Left lung (tissue), 10 donors: ENCODE measurements around the gene KCNK10. TPM values are rescaled to one million over a fixed set of nuclear protein-coding genes. Genes with fewer than 3 reads are reported as not detected.

ENCODE experiments used
- ATAC-seq: fragments of 200-7000 bp; cut with Tn5 transposase; one replicate; pipeline ENCODE4 v1.9.1; 2020; ENCODE audit warnings: moderate library complexity
- DNase-seq, 4 donors: peaks; one replicate each; pipeline ENCODE4 v3.0.0-alpha.2; 2013 to 2020
- H3K27ac ChIP-seq, 2 donors: fragments of 200-600 bp; sonication (generic) in 1 of 2; one replicate each; pipeline versions ENCODE4 v1.5.0 to v1.8.0; 2020 to 2021
- H3K27me3 ChIP-seq, 2 donors: fragments of 200-600 bp; sonication (generic) in 1 of 2; one replicate each; pipeline versions ENCODE4 v1.5.0 to v1.8.0; 2020 to 2021
- H3K36me3 ChIP-seq, 2 donors: fragments of 200-600 bp; sonication (generic) in 1 of 2; one replicate each; pipeline versions ENCODE4 v1.5.0 to v1.8.0; 2020 to 2021
- H3K4me1 ChIP-seq, 2 donors: fragments of 200-600 bp; one replicate each; pipeline ENCODE4 v1.8.0; 2021
- H3K4me3 ChIP-seq, 2 donors: fragments of 200-600 bp; sonication (generic) in 1 of 2; one replicate each; pipeline versions ENCODE4 v1.5.0 to v1.8.0; 2020 to 2021; ENCODE audit warnings: mild to moderate bottlenecking in 1 of 2
- H3K9me3 ChIP-seq, 2 donors: fragments of 200-600 bp; sonication (generic) in 1 of 2; one replicate each; pipeline versions ENCODE4 v1.5.0 to v1.8.0; 2020 to 2021
- intact Hi-C, 2 donors: fragments of 100-400 bp; cut with DNase I; formaldehyde crosslinking; loops; one replicate each; pipeline versions ENCODE4 v1.11.2 to v1.14.2; 2022
- polyA plus RNA-seq, 6 donors: library from polyadenylated mRNA; unstranded; fragments of 120-200 nt; gene quantifications; one replicate each; pipeline ENCODE4 v1.2.1, GENCODE V29; 2013; ENCODE audit not compliant: insufficient read length in 6 of 6
- total RNA-seq, 2 donors: library from RNA; stranded (reverse); fragmentation: NEBNext Ultra II Directional; extraction: Animal tissue kit (Norgen Biotek cat#: 25700); gene quantifications; one replicate each; pipeline ENCODE4 v1.2.1, GENCODE V29; 2021
- TF ChIP-seq, protein P1 (sequence below), 2 donors: fragments of 200-600 bp; sonication (generic) in 1 of 2; IDR thresholded peaks; one replicate each; pipeline versions ENCODE4 v1.5.0 to v1.8.0; 2021; ENCODE audit warnings: antibody characterized with exemption in 2 of 2
- donor health status: DM: no; HTN: yes; CAD: no.
- donor health status: DM: no; HTN: no; CAD: no.

KCNK10 gene
- total and polyA plus RNA-seq, 8 donors = 0.13 to 0.21 (median 0.16) TPM; not detected in 2

DNA sequence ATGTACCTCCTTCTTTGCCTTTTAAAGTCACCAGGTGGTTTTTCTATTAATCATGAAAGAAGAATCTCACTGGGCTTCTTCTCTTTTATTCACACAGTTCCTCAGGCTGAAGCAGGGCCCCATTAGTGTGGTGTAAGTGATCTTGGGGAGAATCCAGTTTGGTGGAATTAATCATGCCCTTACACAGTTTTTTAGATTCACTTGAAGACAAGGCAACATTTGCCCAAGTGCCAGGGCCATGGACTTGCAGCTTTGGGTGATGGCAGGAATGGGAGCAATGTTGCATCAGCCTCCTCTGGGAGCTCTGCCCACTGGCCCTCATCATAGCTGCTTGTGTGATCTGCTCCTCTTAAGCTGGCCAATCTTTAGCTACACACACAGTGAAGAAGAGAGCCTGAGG is 33.8 kb downstream of the KCNK10 start:
- Histone ChIP-seq H3K36me3 (no peaks in the 10 kb centered on the region), H3K27me3 (no peaks in the 10 kb centered on the region), H3K27ac (no peak overlapping the region), H3K9me3 (peaks cover 0 to 4% of the 10 kb centered on the region in 2 donors), H3K4me1 (no peaks in the 10 kb centered on the region), H3K4me3 (no peak overlapping the region)
- TF ChIP-seq, protein P1, sequence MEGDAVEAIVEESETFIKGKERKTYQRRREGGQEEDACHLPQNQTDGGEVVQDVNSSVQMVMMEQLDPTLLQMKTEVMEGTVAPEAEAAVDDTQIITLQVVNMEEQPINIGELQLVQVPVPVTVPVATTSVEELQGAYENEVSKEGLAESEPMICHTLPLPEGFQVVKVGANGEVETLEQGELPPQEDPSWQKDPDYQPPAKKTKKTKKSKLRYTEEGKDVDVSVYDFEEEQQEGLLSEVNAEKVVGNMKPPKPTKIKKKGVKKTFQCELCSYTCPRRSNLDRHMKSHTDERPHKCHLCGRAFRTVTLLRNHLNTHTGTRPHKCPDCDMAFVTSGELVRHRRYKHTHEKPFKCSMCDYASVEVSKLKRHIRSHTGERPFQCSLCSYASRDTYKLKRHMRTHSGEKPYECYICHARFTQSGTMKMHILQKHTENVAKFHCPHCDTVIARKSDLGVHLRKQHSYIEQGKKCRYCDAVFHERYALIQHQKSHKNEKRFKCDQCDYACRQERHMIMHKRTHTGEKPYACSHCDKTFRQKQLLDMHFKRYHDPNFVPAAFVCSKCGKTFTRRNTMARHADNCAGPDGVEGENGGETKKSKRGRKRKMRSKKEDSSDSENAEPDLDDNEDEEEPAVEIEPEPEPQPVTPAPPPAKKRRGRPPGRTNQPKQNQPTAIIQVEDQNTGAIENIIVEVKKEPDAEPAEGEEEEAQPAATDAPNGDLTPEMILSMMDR (IDR thresholded peaks at IDR 0.05) = no peak
- intact Hi-C loops = no loop called here
- no peak for DNase-seq
- no peak for ATAC-seq

DNA sequence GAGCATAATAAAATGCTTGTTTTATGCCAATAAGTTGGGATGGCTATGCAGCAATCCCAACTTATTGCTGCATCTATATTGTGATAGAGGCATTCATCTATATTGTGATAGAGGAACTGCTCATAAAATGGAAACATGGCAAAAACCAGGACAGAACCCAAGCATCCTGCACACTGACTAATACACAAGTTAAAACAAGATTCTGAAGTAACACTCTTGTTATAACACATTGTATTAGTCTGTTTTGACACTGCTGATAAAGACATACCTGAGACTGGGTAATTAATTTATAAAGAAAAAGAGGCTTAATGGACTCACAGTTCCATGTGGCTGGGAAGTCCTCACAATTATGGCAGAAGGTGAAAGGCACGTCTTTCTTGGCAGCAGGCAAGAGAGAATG is 36.8 kb downstream of the KCNK10 start:
- Histone ChIP-seq H3K27me3 (no peaks in the 10 kb centered on the region), H3K4me1 (no peaks in the 10 kb centered on the region), H3K36me3 (no peaks in the 10 kb centered on the region), H3K27ac (no peak overlapping the region), H3K9me3 (peaks cover 0 to 4% of the 10 kb centered on the region in 2 donors), H3K4me3 (no peak overlapping the region)
- TF ChIP-seq, protein P1 (IDR thresholded peaks at IDR 0.05) = no peak
- no peak for DNase-seq
- intact Hi-C loops = no loop called here
- ATAC-seq = no peak

DNA sequence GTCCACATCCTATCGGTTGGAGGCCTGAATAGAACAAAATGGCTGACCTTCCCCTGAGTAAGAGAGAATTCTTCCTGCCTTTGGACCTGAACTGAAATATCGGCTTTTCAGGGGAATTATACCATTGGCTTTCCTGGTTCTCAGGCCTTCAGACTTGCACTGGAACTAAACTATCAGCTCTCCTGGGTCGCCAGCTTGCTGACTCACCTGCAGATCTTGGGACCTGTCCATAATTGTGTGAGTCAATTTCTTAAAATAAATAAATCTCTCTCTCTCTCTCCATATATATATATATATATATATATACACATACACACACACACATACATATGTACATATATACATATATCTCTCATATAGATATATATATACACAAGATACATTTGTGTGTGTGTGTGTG is 41.6 kb downstream of the KCNK10 start:
- Histone ChIP-seq H3K27ac (no peak overlapping the region), H3K4me3 (no peak overlapping the region), H3K4me1 (no peaks in the 10 kb centered on the region), H3K36me3 (no peaks in the 10 kb centered on the region), H3K9me3 (peaks cover 0 to 4% of the 10 kb centered on the region in 2 donors), H3K27me3 (peaks cover 0 to 4% of the 10 kb centered on the region in 2 donors)
- TF ChIP-seq, protein P1 (IDR thresholded peaks at IDR 0.05) = no peak
- DNase-seq (no peak), ATAC-seq (no peak)
- intact Hi-C loops = no loop called here

DNA sequence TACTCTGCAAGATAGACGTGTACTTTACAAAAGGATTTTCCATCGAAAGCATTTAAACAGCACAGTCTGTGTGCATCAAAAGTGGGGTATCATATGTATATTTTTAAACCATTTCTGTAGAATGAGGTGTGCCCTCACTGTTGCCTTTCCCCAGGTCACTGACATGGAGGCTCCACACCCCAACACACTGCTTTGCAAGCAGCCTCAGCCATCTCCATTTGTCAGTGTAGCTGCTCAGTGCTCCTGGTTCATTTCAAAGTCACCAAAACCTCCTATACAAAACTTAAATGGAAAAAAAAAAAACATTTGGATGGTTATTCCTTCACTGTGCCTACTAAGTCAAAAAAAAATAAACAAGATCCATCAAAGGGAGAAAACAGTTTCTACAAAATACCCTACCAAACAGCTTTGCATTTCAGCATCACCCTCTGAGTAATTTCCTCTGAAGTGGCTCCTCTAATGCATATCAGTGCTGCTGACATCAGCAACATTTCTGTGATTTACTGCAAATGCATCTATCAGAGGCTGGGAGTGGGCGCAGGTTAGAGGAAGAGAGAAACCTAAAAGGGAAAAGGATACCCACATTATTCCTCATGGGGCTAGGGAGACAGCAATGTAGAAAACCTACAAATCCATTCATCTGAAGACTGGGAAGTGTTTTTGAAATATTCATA is 46.0 kb downstream of the KCNK10 start:
- Histone ChIP-seq H3K4me3 (no peak overlapping the region), H3K27me3 (peaks cover 0 to 4% of the 10 kb centered on the region in 2 donors), H3K9me3 (no peaks in the 10 kb centered on the region), H3K4me1 (no peaks in the 10 kb centered on the region), H3K27ac (no peak overlapping the region), H3K36me3 (no peaks in the 10 kb centered on the region)
- DNase-seq = no peak
- TF ChIP-seq, protein P1 (IDR thresholded peaks at IDR 0.05) = no peak
- no peak for ATAC-seq
- intact Hi-C loops = no loop called here

DNA sequence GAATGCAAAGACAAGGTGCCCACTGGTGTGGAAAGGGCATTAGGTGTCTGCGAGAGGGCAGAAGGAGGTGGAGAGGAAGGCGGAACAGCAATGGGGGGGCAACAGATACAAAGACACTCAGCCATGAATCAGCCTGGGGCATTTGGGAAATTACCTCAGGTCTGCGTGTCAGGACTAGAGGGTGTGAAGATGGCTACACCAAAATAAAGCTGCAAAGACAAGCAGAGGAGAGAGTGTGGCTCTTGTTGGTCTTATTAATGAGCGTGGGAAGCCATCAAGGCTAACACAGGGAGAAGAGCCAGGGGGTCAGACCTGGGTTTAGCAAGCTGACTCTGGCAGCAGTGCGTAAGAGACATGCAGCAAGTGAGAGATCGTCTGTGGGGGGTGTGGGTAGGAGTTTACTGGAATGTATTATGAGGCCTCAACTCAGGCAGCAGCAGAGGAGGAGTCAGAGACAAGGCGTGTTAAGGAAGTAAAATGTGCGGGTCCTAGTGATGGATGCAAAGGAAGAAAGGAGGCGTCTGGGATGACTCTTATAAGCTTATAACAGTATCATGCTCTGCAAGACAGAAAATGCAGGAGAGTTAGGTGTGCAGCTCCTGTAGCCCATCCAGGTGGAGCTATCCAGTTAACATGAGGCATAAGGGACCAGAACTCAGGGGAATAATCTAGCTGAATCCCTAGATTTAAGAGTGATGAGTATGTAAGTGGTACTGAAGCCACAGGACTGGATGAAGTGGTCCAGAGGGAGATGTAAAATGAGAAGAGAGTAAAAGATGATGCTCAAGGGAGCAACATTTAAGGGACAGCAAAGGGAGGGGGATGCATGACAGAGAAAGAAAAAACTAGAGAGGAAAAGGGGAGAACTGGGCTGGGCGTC is 50.4 kb downstream of the KCNK10 start:
- Histone ChIP-seq H3K9me3 (no peaks in the 10 kb centered on the region), H3K4me3 (no peak overlapping the region), H3K27me3 (peaks cover 0 to 11% of the 10 kb centered on the region in 2 donors), H3K36me3 (no peaks in the 10 kb centered on the region), H3K27ac (no peak overlapping the region), H3K4me1 (no peaks in the 10 kb centered on the region)
- ATAC-seq = no peak
- intact Hi-C loops = no loop called here
- TF ChIP-seq, protein P1 (IDR thresholded peaks at IDR 0.05) = no peak
- DNase-seq = no peak
